Measurements from ENCODE around the gene ARHGEF10L.

- TF ChIP-seq EZH2 (IDR thresholded peaks at IDR 0.05) (no peak), CTCF (IDR thresholded peaks at IDR 0.05) (no peak)
Measured at GRCh38 chr1:17584539-17584938, 45.0 kb downstream of the ARHGEF10L start.

Data from neural progenitor cell (in vitro differentiated cells).